ENCODE results near the gene INTS6. TPM values are rescaled to one million over a fixed set of nuclear protein-coding genes. Genes with fewer than 3 reads are reported as not detected.

INTS6 gene
- total RNA-seq, 3 donors from 2014 or later (not counting 1 experiment from before 2014, with no cell fraction given): 89.2 to 142 (median 110) TPM

DNA sequence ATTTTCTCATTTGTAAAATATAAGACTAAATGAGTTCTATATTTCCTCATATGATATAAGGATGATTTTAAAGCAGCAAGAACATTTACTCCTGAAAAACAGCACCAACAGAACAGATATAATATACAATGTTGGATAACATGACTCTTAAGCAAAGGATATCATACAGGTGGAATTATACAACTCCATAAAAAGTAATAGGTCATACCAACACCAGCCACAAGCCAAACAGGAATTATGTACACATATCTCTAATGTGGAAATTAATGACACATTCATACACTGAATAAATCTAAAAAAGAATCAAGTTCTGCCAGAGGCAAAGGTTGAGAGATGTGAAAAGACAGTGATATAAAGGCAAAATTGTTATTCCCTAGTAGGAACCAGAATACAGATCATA is 25.9 kb downstream of the INTS6 start:
- H3K9me3 ChIP-seq (ENCODE audit: control insufficient read depth, insufficient read depth, low read length): no peaks in the 10 kb centered on the region

DNA sequence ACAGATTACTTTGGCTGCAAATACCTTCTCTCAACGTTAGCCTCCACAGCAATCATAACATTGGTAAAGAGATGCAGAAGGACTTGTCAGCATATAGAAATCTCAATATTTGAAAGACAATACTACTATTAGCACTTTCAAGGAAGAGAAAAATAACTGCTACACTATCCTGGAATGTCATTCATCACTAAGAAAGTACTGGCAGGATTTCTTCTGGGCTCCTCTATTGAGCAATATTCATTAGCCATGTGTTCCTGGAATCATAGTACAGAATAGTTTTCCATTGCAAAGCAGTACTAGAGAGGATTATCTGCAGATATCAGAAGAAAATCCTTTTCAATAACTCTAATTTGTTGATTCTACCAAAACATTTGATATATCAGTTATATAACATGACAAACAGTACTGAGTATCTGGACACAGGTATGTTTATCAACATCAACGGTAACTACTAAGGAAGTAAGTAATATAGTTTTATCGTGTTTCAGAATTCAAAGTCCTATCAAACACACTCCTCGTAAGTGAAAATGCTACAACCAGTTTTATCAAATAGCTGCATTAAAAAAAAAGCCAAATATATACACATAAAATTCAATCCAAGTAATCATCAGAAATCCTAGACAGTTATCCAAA is 27.3 kb downstream of the INTS6 start:
- no peak overlapping the region for H3K4me3 Mint-ChIP-seq

More for the DNA sequence above, 25.9 kb downstream of the INTS6 start:
- no peak for TF ChIP-seq CTCF (IDR thresholded peaks at IDR 0.05)
- Histone ChIP-seq H3K27me3 (ENCODE audit: control insufficient read depth, insufficient read depth, low read length) (no peaks in the 10 kb centered on the region), H3K4me1 (ENCODE audit: control insufficient read depth, insufficient read depth, low read length) (no peaks in the 10 kb centered on the region), H3K36me3 (ENCODE audit: control insufficient read depth, insufficient read depth, low read length) (peaks cover 30% of the 10 kb centered on the region), H3K4me3 (ENCODE audit: low read length) (no peak overlapping the region), H3K27ac (ENCODE audit: low read length) (no peak overlapping the region)
- Mint-ChIP-seq H3K9me3 (no peaks in the 10 kb centered on the region), H3K27me3 (ENCODE audit: low read depth in 2 of 2) (no peaks in the 10 kb centered on the region), H3K27ac (peak overlapping the region in 1 of 2 donors; percentile 8), H3K4me3 (no peak overlapping the region), H3K4me1 (peaks cover 56 to 58% of the 10 kb centered on the region in 2 donors), H3K36me3 (peaks cover 6% of the 10 kb centered on the region)
- intact Hi-C loops (cut with micrococcal nuclease): no loop called here
- ATAC-seq: no peak
- no peak for DNase-seq

GRCh38 chr13:51423766-51424165 is 29.1 kb downstream of the INTS6 start:
- Mint-ChIP-seq H3K9me3 (no peaks in the 10 kb centered on the region), H3K36me3 (peaks cover 3% of the 10 kb centered on the region), H3K4me1 (peaks cover 70 to 72% of the 10 kb centered on the region in 2 donors), H3K4me3 (no peak overlapping the region), H3K27me3 (ENCODE audit: low read depth in 2 of 2) (no peaks in the 10 kb centered on the region), H3K27ac (no peak overlapping the region)
- Histone ChIP-seq H3K27me3 (ENCODE audit: control insufficient read depth, insufficient read depth, low read length) (no peaks in the 10 kb centered on the region), H3K4me1 (ENCODE audit: control insufficient read depth, insufficient read depth, low read length) (peaks cover 3% of the 10 kb centered on the region), H3K9me3 (ENCODE audit: control insufficient read depth, insufficient read depth, low read length) (no peaks in the 10 kb centered on the region), H3K36me3 (ENCODE audit: control insufficient read depth, insufficient read depth, low read length) (peaks cover 19% of the 10 kb centered on the region), H3K27ac (ENCODE audit: low read length) (no peak overlapping the region), H3K4me3 (ENCODE audit: low read length) (no peak overlapping the region)
- TF ChIP-seq CTCF (IDR thresholded peaks at IDR 0.05): no peak
- no peak for DNase-seq
- ATAC-seq: no peak
- intact Hi-C loops (cut with micrococcal nuclease): no loop called here

More for the DNA sequence above, 27.3 kb downstream of the INTS6 start:
- Histone ChIP-seq H3K9me3 (ENCODE audit: control insufficient read depth, insufficient read depth, low read length) (no peaks in the 10 kb centered on the region), H3K27me3 (ENCODE audit: control insufficient read depth, insufficient read depth, low read length) (no peaks in the 10 kb centered on the region), H3K36me3 (ENCODE audit: control insufficient read depth, insufficient read depth, low read length) (peaks cover 29% of the 10 kb centered on the region), H3K27ac (ENCODE audit: low read length) (no peak overlapping the region), H3K4me3 (ENCODE audit: low read length) (no peak overlapping the region), H3K4me1 (ENCODE audit: control insufficient read depth, insufficient read depth, low read length) (peaks cover 3% of the 10 kb centered on the region)
- intact Hi-C loops (cut with micrococcal nuclease): no loop called here
- WGBS (ENCODE audit: insufficient coverage): 92% methylated on average over 2 of the region's 4 CpGs
- peak overlapping the region; percentile 21 to 31 for H3K27ac Mint-ChIP-seq
- DNase-seq: no peak
- H3K36me3 Mint-ChIP-seq: peaks cover 6% of the 10 kb centered on the region
- no peaks in the 10 kb centered on the region for H3K9me3 Mint-ChIP-seq
- no peaks in the 10 kb centered on the region for H3K27me3 Mint-ChIP-seq (ENCODE audit: low read depth in 2 of 2)
- H3K4me1 Mint-ChIP-seq: peaks cover 69% of the 10 kb centered on the region in 2 donors
- ATAC-seq: no peak
- no peak for TF ChIP-seq CTCF (IDR thresholded peaks at IDR 0.05)

- Mint-ChIP-seq H3K27me3 (ENCODE audit: low read depth in 2 of 2) (no peaks in the 10 kb centered on the region), H3K4me1 (peaks cover 64 to 68% of the 10 kb centered on the region in 2 donors), H3K27ac (peak overlapping the region; percentile 4 to 21), H3K4me3 (no peak overlapping the region), H3K9me3 (no peaks in the 10 kb centered on the region), H3K36me3 (no peaks in the 10 kb centered on the region)
- Histone ChIP-seq H3K27me3 (ENCODE audit: control insufficient read depth, insufficient read depth, low read length) (no peaks in the 10 kb centered on the region), H3K9me3 (ENCODE audit: control insufficient read depth, insufficient read depth, low read length) (no peaks in the 10 kb centered on the region), H3K36me3 (ENCODE audit: control insufficient read depth, insufficient read depth, low read length) (peaks cover 12% of the 10 kb centered on the region), H3K4me1 (ENCODE audit: control insufficient read depth, insufficient read depth, low read length) (peaks cover 3% of the 10 kb centered on the region), H3K27ac (ENCODE audit: low read length) (no peak overlapping the region), H3K4me3 (ENCODE audit: low read length) (no peak overlapping the region)
- intact Hi-C loops (cut with micrococcal nuclease): no loop called here
- no peak for TF ChIP-seq CTCF (IDR thresholded peaks at IDR 0.05)
- WGBS (ENCODE audit: insufficient coverage): 55% methylated on average over 1 of the region's 1 CpG
- DNase-seq: peak in 1 of 2 donors; percentile 12
- ATAC-seq: no peak
These were observed 30.4 kb downstream of the INTS6 start for GRCh38 chr13:51422484-51422883.
